ENCODE results near the gene DCN. TPM values are rescaled to one million over a fixed set of nuclear protein-coding genes. Genes with fewer than 3 reads are reported as not detected.

DCN gene
- polyA plus RNA-seq, 1 experiment = 4,723 TPM

DNA sequence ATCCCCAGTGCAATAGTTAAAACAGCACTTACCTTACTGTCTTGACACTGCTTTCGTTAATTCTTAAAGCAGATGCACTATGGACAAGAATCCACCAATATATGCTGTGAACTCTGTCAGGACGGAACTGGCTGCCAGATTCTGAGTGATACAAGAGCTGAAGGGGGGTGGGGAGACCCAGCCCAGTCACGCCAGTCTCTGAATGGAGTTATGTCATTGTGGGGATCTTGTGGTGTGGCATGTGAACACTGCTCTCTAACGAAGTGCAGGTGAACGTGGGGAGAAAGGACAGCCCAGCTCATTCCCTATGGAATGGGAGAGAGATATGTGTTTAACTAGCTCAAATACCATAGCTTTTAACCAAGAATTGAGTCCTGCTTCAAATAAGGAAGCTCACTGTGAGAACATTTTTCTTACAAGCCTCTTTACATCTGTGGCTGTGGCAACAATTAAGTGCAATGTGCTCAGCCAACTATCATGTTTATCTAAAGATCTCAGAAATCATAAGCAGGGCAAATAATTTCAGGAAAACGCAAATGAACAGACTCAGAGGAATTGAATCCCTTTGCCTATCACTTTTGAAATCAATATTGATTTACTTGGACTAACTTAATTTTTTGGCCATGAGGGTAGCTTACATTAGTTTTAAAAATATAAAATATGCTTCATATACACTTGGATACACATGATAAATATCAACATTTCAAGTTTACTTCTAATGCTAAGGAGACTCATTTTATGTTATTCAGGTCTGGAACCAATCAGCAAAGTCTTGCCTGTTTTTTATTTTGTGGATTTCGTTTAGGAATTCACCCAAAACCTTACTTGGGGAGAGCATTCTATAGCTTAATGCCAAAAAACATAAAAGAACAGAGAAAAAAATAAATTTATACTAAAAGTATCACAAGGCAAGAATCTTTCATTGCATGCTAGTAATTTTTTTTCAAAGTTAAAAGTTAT lies 71.0 kb downstream of the DCN start, which contains the start of gene LUM:
TSS of gene LUM (minus strand) at position 129 of the 960 bp plus-strand sequence. CDS start 2,515 bp downstream, outside the sequence.
- TF ChIP-seq, protein P1, sequence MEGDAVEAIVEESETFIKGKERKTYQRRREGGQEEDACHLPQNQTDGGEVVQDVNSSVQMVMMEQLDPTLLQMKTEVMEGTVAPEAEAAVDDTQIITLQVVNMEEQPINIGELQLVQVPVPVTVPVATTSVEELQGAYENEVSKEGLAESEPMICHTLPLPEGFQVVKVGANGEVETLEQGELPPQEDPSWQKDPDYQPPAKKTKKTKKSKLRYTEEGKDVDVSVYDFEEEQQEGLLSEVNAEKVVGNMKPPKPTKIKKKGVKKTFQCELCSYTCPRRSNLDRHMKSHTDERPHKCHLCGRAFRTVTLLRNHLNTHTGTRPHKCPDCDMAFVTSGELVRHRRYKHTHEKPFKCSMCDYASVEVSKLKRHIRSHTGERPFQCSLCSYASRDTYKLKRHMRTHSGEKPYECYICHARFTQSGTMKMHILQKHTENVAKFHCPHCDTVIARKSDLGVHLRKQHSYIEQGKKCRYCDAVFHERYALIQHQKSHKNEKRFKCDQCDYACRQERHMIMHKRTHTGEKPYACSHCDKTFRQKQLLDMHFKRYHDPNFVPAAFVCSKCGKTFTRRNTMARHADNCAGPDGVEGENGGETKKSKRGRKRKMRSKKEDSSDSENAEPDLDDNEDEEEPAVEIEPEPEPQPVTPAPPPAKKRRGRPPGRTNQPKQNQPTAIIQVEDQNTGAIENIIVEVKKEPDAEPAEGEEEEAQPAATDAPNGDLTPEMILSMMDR (IDR thresholded peaks at IDR 0.05; ENCODE audit: low read depth, low read length) = no peak
- POLR2A ChIA-PET = interaction anchor here (0.6 to 1.2 kb wide), 3 partner anchors 27 to 143 kb away, joined by 3 to 6 read pairs (median 3); no protein-coding TSS in a partner anchor
- no peak for DNase-seq (ENCODE audit: low read depth, low spot score)
- no peaks in the 10 kb centered on the region for H3K27me3 ChIP-seq (ENCODE audit: control insufficient read depth, insufficient read depth, low read length)
- no peak within 1 kb of the TSS for H3K27ac ChIP-seq (ENCODE audit: low read depth, low read length)
- CTCF ChIA-PET = interaction anchor here (0.8 to 1.9 kb wide), 3 partner anchors 12 to 152 kb away, joined by 3 to 13 read pairs (median 7); no protein-coding TSS in a partner anchor
- no peaks in the 10 kb centered on the region for H3K9me3 ChIP-seq (ENCODE audit: control insufficient read depth, insufficient read depth, low read length)
- peak within 1 kb of the TSS; percentile 56 for H3K4me3 ChIP-seq (ENCODE audit: low read depth, low read length)

DNA sequence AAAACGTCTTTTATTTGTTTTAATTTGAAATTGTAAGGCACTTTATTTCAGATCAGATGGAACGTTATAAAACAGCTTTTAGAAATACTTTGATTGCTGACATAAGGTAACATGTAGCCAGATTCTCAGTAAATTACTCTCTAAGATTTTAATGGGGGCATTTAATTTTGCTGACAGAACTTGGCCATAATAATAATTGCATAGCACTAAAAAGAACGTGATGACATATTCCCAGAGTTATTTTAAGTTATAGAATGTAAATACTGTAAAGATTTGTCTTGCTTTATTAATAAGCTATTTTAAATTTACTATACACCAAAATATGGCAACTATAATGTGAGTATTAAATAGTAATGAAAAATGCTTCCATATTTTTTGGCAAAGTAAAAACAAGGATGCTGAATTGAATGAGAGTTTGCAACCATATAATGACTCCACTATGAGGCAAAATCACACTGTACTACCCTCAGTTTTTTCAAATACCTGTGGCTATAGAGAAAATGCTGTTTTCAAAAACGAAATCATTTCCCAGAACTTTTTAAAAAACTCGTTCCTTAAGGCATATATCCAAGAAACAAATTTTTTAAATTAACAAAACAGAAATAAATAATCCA lies 72.2 kb downstream of the DCN start:
- POLR2A ChIA-PET = no interaction called here

DNA sequence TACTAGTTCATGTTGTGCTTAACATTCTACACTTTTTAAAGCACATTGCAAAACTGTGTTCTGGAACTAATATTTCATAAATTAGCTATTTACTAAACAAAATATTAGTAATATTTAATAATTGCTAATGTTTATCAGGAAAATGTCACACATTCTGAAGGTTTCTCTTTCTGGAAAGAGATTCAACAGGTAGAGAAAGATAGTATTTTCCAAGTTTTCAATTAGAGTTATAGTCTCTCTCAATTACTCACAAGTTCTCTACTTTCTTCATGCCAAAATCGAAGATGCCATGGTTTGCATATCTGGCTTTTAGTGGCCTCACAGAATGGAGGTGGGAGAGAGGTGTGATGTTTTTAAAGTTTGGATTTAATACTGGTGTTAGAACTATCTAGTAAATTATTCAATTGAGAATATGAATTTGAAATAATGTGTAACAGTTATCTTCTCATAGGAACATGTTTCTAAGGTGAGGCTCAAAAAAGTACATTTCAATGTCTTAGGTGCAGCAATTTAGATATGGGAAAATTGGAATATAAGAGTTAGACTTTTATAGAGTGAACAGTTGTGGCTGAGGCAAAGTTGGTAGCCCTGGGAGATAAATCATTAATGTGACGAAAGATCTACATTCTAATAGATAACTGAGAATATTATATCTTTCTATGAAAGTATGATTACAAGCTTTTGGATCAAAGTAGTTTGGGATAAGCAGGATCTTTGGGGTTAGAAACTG lies 72.9 kb downstream of the DCN start:
- ChIA-PET POLR2A (interaction anchor here (1.3 kb wide), 1 partner anchor 11 kb away, joined by 4 read pairs; no protein-coding TSS in a partner anchor), CTCF (interaction anchor here (0.8 to 3.6 kb wide), 13 partner anchors 10 to 246 kb away, joined by 3 to 43 read pairs (median 6); no protein-coding TSS in a partner anchor)
- Histone ChIP-seq H3K9me3 (ENCODE audit: control insufficient read depth, insufficient read depth, low read length) (no peaks in the 10 kb centered on the region), H3K4me3 (ENCODE audit: low read depth, low read length) (peak overlapping the region; percentile 56), H3K27me3 (ENCODE audit: control insufficient read depth, insufficient read depth, low read length) (no peaks in the 10 kb centered on the region), H3K27ac (ENCODE audit: low read depth, low read length) (no peak overlapping the region)
- TF ChIP-seq, protein P1 (IDR thresholded peaks at IDR 0.05; ENCODE audit: low read depth, low read length) = no peak
- no peak for DNase-seq (ENCODE audit: low read depth, low spot score)

More for the DNA sequence above, 72.2 kb downstream of the DCN start:
- CTCF ChIA-PET = interaction anchor here (1.3 to 3.6 kb wide), 6 partner anchors 11 to 246 kb away, joined by 3 to 43 read pairs (median 8); no protein-coding TSS in a partner anchor
- TF ChIP-seq, protein P1 (IDR thresholded peaks at IDR 0.05; ENCODE audit: low read depth, low read length) = no peak
- no peak overlapping the region for H3K27ac ChIP-seq (ENCODE audit: low read depth, low read length)
- no peaks in the 10 kb centered on the region for H3K27me3 ChIP-seq (ENCODE audit: control insufficient read depth, insufficient read depth, low read length)
- DNase-seq (ENCODE audit: low read depth, low spot score) = no peak
- H3K4me3 ChIP-seq (ENCODE audit: low read depth, low read length) = peak overlapping the region; percentile 56
- no peaks in the 10 kb centered on the region for H3K9me3 ChIP-seq (ENCODE audit: control insufficient read depth, insufficient read depth, low read length)

DNA sequence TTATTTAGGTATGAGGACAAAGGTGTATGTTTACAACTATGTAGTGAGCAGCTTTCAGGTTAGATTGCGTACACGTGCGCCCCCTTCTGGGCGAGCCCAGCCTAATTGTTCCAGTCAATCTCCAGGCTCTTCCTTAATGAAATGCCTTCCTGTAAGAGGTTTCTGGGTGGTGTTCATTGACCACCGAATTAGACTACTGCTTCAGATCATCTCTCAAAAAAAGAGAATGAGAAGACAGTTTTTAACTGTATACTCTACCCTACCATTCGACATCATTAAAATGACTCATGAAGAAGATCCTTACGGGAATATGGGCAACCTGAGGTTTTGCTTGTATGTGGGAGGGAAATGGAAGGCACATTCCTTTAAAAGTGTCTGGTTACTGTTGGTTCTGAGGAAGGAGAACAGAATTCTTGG lies 73.5 kb downstream of the DCN start:
- H3K27me3 ChIP-seq (ENCODE audit: control insufficient read depth, insufficient read depth, low read length) = no peaks in the 10 kb centered on the region
- ChIA-PET POLR2A (interaction anchor here (1.3 kb wide), 2 partner anchors 10 to 32 kb away, joined by 3 to 4 read pairs; no protein-coding TSS in a partner anchor), CTCF (interaction anchor here (0.6 to 3.6 kb wide), 22 partner anchors 10 to 246 kb away, joined by 3 to 43 read pairs (median 4); no protein-coding TSS in a partner anchor)
- no peak overlapping the region for H3K27ac ChIP-seq (ENCODE audit: low read depth, low read length)
- no peak for DNase-seq (ENCODE audit: low read depth, low spot score)
- H3K9me3 ChIP-seq (ENCODE audit: control insufficient read depth, insufficient read depth, low read length) = no peaks in the 10 kb centered on the region
- H3K4me3 ChIP-seq (ENCODE audit: low read depth, low read length) = peak overlapping the region; percentile 56
- TF ChIP-seq, protein P1 (IDR thresholded peaks at IDR 0.05; ENCODE audit: low read depth, low read length) = peak; percentile 71
